Measurements from ENCODE around the gene IFNAR1. TPM values are rescaled to one million over a fixed set of nuclear protein-coding genes. Genes with fewer than 3 reads are reported as not detected.

IFNAR1 gene
- total and polyA plus RNA-seq, 9 of the 15 experiments (the other 6 are each of a cell fraction or from before 2014, with no cell fraction given): 8.6 to 31.8 (median 14.8) TPM

GRCh38 chr21:33375101-33375644, 50.4 kb downstream of the IFNAR1 start:
- H3K27me3 ChIP-seq (ENCODE audit: control insufficient read depth in 2 of 2, insufficient read depth in 2 of 2, low read length in 2 of 2): peaks cover 6 to 14% of the 10 kb centered on the region in 2 experiments; a peak in 2 of 5 replicates
- H3K4me1 ChIP-seq (replicated peaks in 1 of 2; ENCODE audit: control insufficient read depth in 2 of 2, insufficient read depth in 2 of 2, low read length in 2 of 2): peaks cover 0 to 7% of the 10 kb centered on the region in 2 experiments; a peak in 3 of 5 replicates
- no peak overlapping the region for H3K4me3 ChIP-seq
- ATAC-seq: no peak
- no peak overlapping the region for H3K4me2 ChIP-seq (ENCODE audit: insufficient read depth, low read length)
- H3K36me3 ChIP-seq (ENCODE audit: control insufficient read depth, insufficient read depth, low read length): no peaks in the 10 kb centered on the region
- TF ChIP-seq MAFG (tag; conservative IDR thresholded peaks at IDR 0.05) (no peak), TEAD1 (CRISPR knock-in tag; IDR thresholded peaks at IDR 0.05) (0 out of 4 replicates have a peak, but pooled peaks of 1 of the 2 experiments have one; percentile 21)
- no TSS peak for BruUV-seq (replicated peaks)
- ChIA-PET CTCF (ENCODE audit: low intra/inter-chr PET ratio) (interaction anchor here (0.6 to 3.1 kb wide), 5 partner anchors 14 to 179 kb away, joined by 3 to 47 read pairs (median 4); no protein-coding TSS in a partner anchor), POLR2A (no interaction called here)
- intact Hi-C loops (cut with micrococcal nuclease): loop anchor here (2.0 to 10.0 kb wide), 2 partner anchors 70 to 540 kb away; no protein-coding TSS in a partner anchor
- FAIRE-seq: no peak
- H2AFZ ChIP-seq (ENCODE audit: low read depth, low read length): no peak overlapping the region
- in situ Hi-C loops (cut with MboI): loop anchor here (5.0 kb wide), 1 partner anchor 178 kb away; no protein-coding TSS in a partner anchor
- H3K9ac ChIP-seq (ENCODE audit: insufficient read depth in 1 of 2, low read depth in 2 of 2, low read length in 2 of 2): no peak overlapping the region
- DNase-seq (ENCODE audit: extremely low read depth in 1 of 4, low spot score in 3 of 4): no peak
- WGBS (ENCODE audit: insufficient coverage, low coverage, missing lambda C conversion rate): 10% methylated on average over 5 of the region's 5 CpGs
- no peaks in the 10 kb centered on the region for H3K79me2 ChIP-seq (ENCODE audit: control insufficient read depth, insufficient read depth, low read length)
- no peaks in the 10 kb centered on the region for H3K9me3 ChIP-seq (replicated peaks; ENCODE audit: control insufficient read depth, insufficient read depth, low read depth, low read length)
- H3K9me1 ChIP-seq (ENCODE audit: control insufficient read depth, insufficient read depth, low read length): no peaks in the 10 kb centered on the region
- H4K20me1 ChIP-seq (replicated peaks; ENCODE audit: control insufficient read depth, insufficient read depth, low read length): no peaks in the 10 kb centered on the region
- H3K27ac ChIP-seq (ENCODE audit: extremely low read depth, low read depth, low read length): no peak overlapping the region

DNA sequence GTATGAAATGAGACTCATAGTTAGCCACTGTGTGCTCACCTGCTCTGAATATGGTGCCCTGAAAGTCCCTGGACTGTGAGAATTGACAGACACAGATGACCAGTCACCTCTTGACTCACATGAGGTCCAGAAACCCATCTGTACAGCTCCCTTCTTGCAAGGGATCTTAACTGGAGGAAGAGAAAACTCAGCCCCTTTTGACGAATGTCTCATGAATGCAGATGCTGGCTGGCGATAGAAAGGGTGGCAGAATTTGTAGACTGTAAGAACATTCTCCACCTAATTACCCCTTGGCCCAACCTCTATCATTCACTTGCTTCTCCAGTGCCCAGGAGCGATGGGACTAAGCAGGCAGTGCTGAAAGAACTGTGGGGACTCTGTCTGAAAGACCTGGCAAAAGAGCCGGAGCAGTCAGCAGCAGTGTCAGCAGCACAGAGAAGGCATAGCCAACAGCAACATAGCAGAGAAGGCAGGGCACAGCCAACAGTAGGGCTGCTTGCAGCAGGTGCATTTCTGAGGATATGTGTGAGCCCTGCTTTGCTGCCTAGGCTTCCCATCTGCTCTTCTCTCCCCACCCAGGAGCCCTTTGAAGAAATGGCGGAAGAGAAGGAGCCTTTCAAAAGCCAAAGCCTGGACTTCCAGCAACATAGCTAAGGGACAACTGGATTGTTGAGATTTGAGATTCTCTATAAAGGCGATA, 52.6 kb downstream of the IFNAR1 start:
- Histone ChIP-seq H3K9me3 (replicated peaks; ENCODE audit: control insufficient read depth, insufficient read depth, low read depth, low read length) (no peaks in the 10 kb centered on the region), H3K9me1 (ENCODE audit: control insufficient read depth, insufficient read depth, low read length) (no peaks in the 10 kb centered on the region), H3K27ac (ENCODE audit: extremely low read depth, low read depth, low read length) (no peak overlapping the region), H3K36me3 (ENCODE audit: control insufficient read depth, insufficient read depth, low read length) (no peaks in the 10 kb centered on the region), H2AFZ (ENCODE audit: low read depth, low read length) (peak overlapping the region; percentile 38; the same call in 1 of the 2 replicates), H3K27me3 (ENCODE audit: control insufficient read depth in 2 of 2, insufficient read depth in 2 of 2, low read length in 2 of 2) (peaks cover 6 to 14% of the 10 kb centered on the region in 2 experiments; a peak in 2 of 5 replicates), H3K4me1 (replicated peaks in 1 of 2; ENCODE audit: control insufficient read depth in 2 of 2, insufficient read depth in 2 of 2, low read length in 2 of 2) (peaks cover 0 to 14% of the 10 kb centered on the region in 2 experiments; a peak in 3 of 5 replicates), H4K20me1 (replicated peaks; ENCODE audit: control insufficient read depth, insufficient read depth, low read length) (no peaks in the 10 kb centered on the region), H3K4me3 (no peak overlapping the region), H3K9ac (ENCODE audit: insufficient read depth in 1 of 2, low read depth in 2 of 2, low read length in 2 of 2) (no peak overlapping the region), H3K4me2 (ENCODE audit: insufficient read depth, low read length) (no peak overlapping the region), H3K79me2 (ENCODE audit: control insufficient read depth, insufficient read depth, low read length) (no peaks in the 10 kb centered on the region)
- POLR2A ChIA-PET: interaction anchor here (0.6 to 1.3 kb wide), 3 partner anchors 9 to 76 kb away, joined by 3 to 4 read pairs (median 3); no protein-coding TSS in a partner anchor
- FAIRE-seq: no peak
- no TSS peak for BruUV-seq (replicated peaks)
- in situ Hi-C loops (cut with MboI): loop anchor here (5.0 kb wide), 1 partner anchor 180 kb away; no protein-coding TSS in a partner anchor
- DNase-seq (ENCODE audit: extremely low read depth in 1 of 4, low spot score in 3 of 4): no peak
- no peak for ATAC-seq
- 15% methylated on average over 6 of the region's 6 CpGs for WGBS (ENCODE audit: insufficient coverage, low coverage, missing lambda C conversion rate)
- intact Hi-C loops (cut with micrococcal nuclease): loop anchor here (10.0 kb wide), 1 partner anchor 543 kb away; no protein-coding TSS in a partner anchor
- CTCF ChIA-PET (ENCODE audit: low intra/inter-chr PET ratio): no interaction called here
- TF ChIP-seq ASH1L (IDR thresholded peaks at IDR 0.05; ENCODE audit: borderline replicate concordance, low read depth, partially characterized antibody) (no peak), DEAF1 (CRISPR knock-in tag; IDR thresholded peaks at IDR 0.05) (no peak), ATF7 (IDR thresholded peaks at IDR 0.05) (no peak), KLF13 (tag; IDR thresholded peaks at IDR 0.05; ENCODE audit: borderline replicate concordance, low read depth) (no peak), ARID3B (CRISPR knock-in tag; IDR thresholded peaks at IDR 0.05; ENCODE audit: borderline replicate concordance) (no peak), ZNF121 (CRISPR knock-in tag; conservative IDR thresholded peaks at IDR 0.05) (no peak), TRIM24 (IDR thresholded peaks at IDR 0.05) (no peak)
